Breast epithelium (tissue), 4 donors: Measurements from ENCODE around the gene TAS2R60. TPM values are rescaled to one million over a fixed set of nuclear protein-coding genes. Genes with fewer than 3 reads are reported as not detected.

Experiments
- DNase-seq, 2 donors: peaks; one replicate each; pipeline ENCODE4 v3.0.0-alpha.2; 2019; ENCODE audit warnings: low spot score in 2 of 2
- H3K27ac ChIP-seq, 2 donors: fragments of 200-600 bp; sonication (generic) in 1 of 2; one replicate each; pipeline ENCODE4 v1.5.1; 2016 to 2019; ENCODE audit warnings: mild to moderate bottlenecking in 1 of 2
- H3K27me3 ChIP-seq, 2 donors: fragments of 200-600 bp; sonication (generic) in 1 of 2; one replicate each; pipeline versions ENCODE4 v1.5.1 to v1.6.0; 2017 to 2019; ENCODE audit warnings: control low read depth in 1 of 2, mild to moderate bottlenecking in 1 of 2
- H3K36me3 ChIP-seq: fragments of 200-600 bp; one replicate; pipeline ENCODE4 v1.5.1; 2019
- H3K4me1 ChIP-seq, 2 donors: fragments of 200-600 bp; sonication (generic); one replicate each; pipeline ENCODE4 v1.5.1; 2016 to 2019; ENCODE audit warnings: control low read depth in 1 of 2
- H3K4me3 ChIP-seq, 3 donors: fragments of 200-600 bp; sonication (generic); 1 replicate in 2 of 3; 2 replicates in 1 of 3; pipeline ENCODE4 v1.5.1; 2016 to 2019; ENCODE audit warnings: mild to moderate bottlenecking in 3 of 3, moderate library complexity in 2 of 3
- H3K9me3 ChIP-seq, 2 donors: fragments of 200-600 bp; sonication (generic) in 1 of 2; one replicate each; pipeline ENCODE4 v1.5.1; 2016 to 2019; ENCODE audit warnings: control low read depth in 1 of 2
- POLR2A ChIP-seq: fragments of 450-650 bp; IDR thresholded peaks from one replicate; pipeline ENCODE4 v1.6.1; 2016; ENCODE audit warnings: antibody characterized with exemption, mild to moderate bottlenecking, moderate library complexity
- POLR2AphosphoS5 ChIP-seq, 3 donors: sonication (generic); formaldehyde crosslinking; IDR thresholded peaks; one replicate each; pipeline ENCODE4 v1.6.1; 2017; ENCODE audit warnings: antibody characterized with exemption in 3 of 3
- intact Hi-C: fragments of 100-400 bp; cut with DNase I; formaldehyde crosslinking; loops from one replicate; pipeline ENCODE4 v1.15.1; 2023; ENCODE audit warnings: low total_unique reads
- total RNA-seq, 3 donors: library from RNA; depleted of rRNA; stranded (reverse); fragments of >200 nt; gene quantifications; one replicate each; pipeline ENCODE4 v1.1.0, GENCODE V29; 2016
- TF ChIP-seq, protein P1 (sequence below), 3 donors: fragments of 450-650 bp; IDR thresholded peaks; one replicate each; pipeline ENCODE4 v1.5.1; 2016 to 2017; ENCODE audit warnings: antibody characterized with exemption in 3 of 3, mild to moderate bottlenecking in 3 of 3, moderate library complexity in 3 of 3

TAS2R60 gene
- total RNA-seq, 3 donors from 2014 or later, result 1.6 TPM; not detected in 2

DNA sequence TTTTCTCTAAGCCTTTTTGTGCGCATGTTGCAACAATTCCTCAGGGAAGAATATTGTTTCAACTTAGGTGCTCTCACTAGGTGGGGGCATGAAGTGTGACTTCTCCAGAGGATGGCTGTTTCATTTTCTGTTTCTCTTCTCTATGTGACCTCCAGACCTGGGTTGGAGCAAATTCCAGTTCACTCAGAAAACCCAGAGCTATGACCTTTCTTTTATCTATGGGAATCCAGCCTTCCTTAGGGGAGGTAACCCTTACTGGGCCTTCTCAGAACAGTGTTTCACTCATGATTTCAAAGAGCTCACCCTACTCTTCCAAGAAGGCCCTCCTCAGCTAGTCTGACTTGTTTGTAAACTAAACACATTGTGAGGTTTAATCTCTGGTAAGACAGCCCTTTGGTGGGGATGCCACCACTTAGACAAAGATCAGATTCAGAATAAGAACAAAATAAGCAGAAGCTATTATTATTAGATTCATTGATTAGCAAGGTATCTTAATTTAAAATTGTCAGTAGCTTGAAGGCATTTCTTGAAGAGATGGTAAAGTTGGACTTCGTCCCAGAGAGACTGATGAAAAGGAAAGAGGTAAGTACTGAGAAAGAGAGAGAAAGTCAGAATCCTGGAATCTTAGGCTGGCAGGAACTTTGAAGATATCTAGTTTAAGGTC lies 16.6 kb upstream of the TAS2R60 start:
- no peak for DNase-seq
- no peaks in the 10 kb centered on the region for H3K4me1 ChIP-seq
- intact Hi-C loops, result no loop called here
- H3K27me3 ChIP-seq, result no peaks in the 10 kb centered on the region
- TF ChIP-seq POLR2A, result no peak
- TF ChIP-seq, protein P1, sequence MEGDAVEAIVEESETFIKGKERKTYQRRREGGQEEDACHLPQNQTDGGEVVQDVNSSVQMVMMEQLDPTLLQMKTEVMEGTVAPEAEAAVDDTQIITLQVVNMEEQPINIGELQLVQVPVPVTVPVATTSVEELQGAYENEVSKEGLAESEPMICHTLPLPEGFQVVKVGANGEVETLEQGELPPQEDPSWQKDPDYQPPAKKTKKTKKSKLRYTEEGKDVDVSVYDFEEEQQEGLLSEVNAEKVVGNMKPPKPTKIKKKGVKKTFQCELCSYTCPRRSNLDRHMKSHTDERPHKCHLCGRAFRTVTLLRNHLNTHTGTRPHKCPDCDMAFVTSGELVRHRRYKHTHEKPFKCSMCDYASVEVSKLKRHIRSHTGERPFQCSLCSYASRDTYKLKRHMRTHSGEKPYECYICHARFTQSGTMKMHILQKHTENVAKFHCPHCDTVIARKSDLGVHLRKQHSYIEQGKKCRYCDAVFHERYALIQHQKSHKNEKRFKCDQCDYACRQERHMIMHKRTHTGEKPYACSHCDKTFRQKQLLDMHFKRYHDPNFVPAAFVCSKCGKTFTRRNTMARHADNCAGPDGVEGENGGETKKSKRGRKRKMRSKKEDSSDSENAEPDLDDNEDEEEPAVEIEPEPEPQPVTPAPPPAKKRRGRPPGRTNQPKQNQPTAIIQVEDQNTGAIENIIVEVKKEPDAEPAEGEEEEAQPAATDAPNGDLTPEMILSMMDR (IDR thresholded peaks at IDR 0.05), result no peak
- no peak overlapping the region for H3K4me3 ChIP-seq
- H3K27ac ChIP-seq, result no peak overlapping the region
- H3K36me3 ChIP-seq, result no peaks in the 10 kb centered on the region
- H3K9me3 ChIP-seq, result no peaks in the 10 kb centered on the region

DNA sequence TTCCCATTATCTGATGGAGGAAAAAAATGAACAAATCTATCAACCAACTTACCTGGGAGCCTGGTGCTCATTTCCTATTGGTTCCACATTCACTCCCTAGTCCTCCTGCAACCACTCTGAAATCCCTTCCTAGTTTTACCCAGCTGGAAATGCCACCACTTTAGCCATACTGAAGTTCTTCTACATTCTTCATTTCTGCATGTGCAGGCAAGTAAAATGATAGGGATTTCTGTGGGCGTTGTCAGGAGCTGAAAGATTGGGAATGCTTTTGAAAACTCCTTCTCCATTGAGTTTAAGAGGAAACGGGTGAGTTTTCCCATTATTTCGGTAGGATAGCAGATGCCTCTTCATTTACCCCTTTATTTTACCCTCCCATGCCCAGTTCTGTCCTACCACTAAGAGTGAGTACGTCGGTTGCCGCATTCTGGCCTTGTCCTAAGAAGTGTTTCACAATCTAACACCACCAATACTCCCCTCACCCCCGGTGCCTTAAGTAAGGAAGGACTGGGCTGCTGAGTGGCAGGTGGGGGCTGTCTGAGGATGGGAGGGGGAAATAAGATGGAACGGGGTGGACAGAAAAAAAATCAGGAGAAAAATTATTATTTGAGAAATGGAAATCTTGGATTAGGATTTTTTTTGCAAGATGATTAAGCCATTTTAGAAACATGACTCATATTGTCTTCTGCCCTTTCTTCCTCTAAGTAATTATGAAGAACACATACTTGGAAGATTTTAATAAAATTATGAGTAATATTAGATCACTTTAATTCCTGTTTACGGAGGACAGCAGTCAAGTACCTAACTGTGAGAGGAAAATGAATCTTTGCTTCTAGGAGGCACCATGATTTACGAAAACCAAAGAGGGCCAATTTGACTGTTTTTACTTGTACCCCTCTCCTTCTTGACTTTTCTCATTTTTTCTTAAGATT lies 13.2 kb upstream of the TAS2R60 start:
- H3K4me1 ChIP-seq, result no peaks in the 10 kb centered on the region
- no peaks in the 10 kb centered on the region for H3K9me3 ChIP-seq
- intact Hi-C loops, result no loop called here
- H3K27ac ChIP-seq, result peak overlapping the region; percentile 23 to 25
- no peak for DNase-seq
- H3K4me3 ChIP-seq, result no peak overlapping the region
- H3K36me3 ChIP-seq, result no peaks in the 10 kb centered on the region
- TF ChIP-seq, protein P1 (IDR thresholded peaks at IDR 0.05), result no peak
- TF ChIP-seq POLR2AphosphoS5 (IDR thresholded peaks at IDR 0.05) (no peak), POLR2A (no peak)
- no peaks in the 10 kb centered on the region for H3K27me3 ChIP-seq

DNA sequence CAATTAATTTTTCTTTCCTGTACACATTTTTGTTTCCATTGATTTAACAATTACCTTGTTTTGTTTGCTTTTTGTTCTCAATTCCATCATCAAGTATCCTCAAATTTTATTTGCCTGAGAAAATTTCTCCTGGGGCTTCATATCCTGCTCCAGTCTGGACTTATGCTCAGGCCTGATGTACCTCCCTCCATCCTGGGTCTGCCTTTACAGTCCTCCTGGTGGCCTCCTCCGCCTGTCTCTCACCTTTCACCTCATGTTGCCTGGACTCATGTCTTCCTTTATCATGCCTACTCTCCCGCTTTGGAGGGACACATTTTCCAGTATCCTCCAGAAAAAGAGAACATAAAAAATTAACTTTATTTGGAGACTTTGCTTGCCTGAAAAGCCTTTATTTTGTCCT lies 12.1 kb upstream of the TAS2R60 start:
- Histone ChIP-seq H3K4me1 (no peaks in the 10 kb centered on the region), H3K9me3 (no peaks in the 10 kb centered on the region), H3K27ac (no peak overlapping the region), H3K27me3 (no peaks in the 10 kb centered on the region), H3K36me3 (no peaks in the 10 kb centered on the region), H3K4me3 (no peak overlapping the region)
- intact Hi-C loops, result no loop called here
- TF ChIP-seq, protein P1 (IDR thresholded peaks at IDR 0.05), result no peak
- no peak for TF ChIP-seq POLR2AphosphoS5 (IDR thresholded peaks at IDR 0.05)
- TF ChIP-seq POLR2A, result no peak
- DNase-seq, result no peak

DNA sequence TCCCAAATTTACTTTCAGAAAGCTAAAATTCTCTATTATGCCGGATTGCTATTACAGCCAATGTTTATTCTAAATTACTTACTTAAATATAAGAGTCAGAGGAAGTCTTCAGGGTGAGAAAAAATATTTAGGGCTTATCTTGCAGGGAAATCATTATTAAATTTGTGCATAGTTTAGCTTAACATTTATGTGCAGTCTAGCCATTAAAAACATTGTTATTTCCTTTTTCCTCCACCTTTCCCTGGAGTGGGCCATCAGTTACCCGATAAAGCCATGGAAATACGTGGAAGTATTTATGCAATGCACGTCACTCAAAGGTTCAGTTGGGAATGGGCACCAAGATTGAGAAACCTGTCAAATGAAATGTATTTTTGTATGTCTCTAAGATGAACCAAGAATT lies 9.5 kb upstream of the TAS2R60 start:
- no peaks in the 10 kb centered on the region for H3K36me3 ChIP-seq
- no peak for TF ChIP-seq POLR2AphosphoS5 (IDR thresholded peaks at IDR 0.05)
- TF ChIP-seq, protein P1 (IDR thresholded peaks at IDR 0.05), result no peak
- no peak for TF ChIP-seq POLR2A

DNA sequence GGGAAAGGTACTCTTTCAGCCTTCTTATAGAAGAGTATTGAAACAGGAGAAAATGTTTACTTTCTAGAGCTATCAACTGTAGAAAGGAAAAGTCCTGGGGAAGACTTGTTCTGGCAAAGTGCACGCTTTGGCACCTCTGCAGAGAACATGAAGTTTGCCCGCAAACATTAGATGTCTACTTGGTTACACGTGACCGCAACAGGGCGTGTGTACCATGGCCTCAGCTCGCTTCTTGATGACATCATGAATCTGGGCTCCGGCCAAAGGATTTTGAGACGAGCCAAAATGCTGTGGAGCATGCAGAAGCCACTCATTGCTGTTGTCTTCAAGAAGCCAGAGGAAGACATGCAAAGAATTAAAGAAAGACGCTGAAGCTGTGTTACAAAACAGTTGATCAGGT lies 8.6 kb upstream of the TAS2R60 start:
- H3K27me3 ChIP-seq, result no peaks in the 10 kb centered on the region
- H3K9me3 ChIP-seq, result no peaks in the 10 kb centered on the region
- no peaks in the 10 kb centered on the region for H3K36me3 ChIP-seq
- H3K4me3 ChIP-seq, result no peak overlapping the region
- H3K27ac ChIP-seq, result no peak overlapping the region
- intact Hi-C loops, result no loop called here
- peak; percentile 72 to 80 for DNase-seq
- TF ChIP-seq POLR2A, result no peak
- TF ChIP-seq, protein P1 (IDR thresholded peaks at IDR 0.05), result no peak
- no peak for TF ChIP-seq POLR2AphosphoS5 (IDR thresholded peaks at IDR 0.05)
- H3K4me1 ChIP-seq, result no peaks in the 10 kb centered on the region

More for the DNA sequence above, 9.5 kb upstream of the TAS2R60 start:
- Histone ChIP-seq H3K4me1 (no peaks in the 10 kb centered on the region), H3K27ac (no peak overlapping the region), H3K27me3 (no peaks in the 10 kb centered on the region), H3K9me3 (no peaks in the 10 kb centered on the region), H3K4me3 (no peak overlapping the region)
- intact Hi-C loops, result no loop called here
- DNase-seq, result no peak
